HG03571 (cell line): ENCODE results near the gene CASP14.
"Not testable (repeated sequence)": the region's sequence is repeated elsewhere in the genome, so short reads cannot be mapped to it uniquely, and the experiment has no call there.

Experiments used
- ATAC-seq: cut with Tn5 transposase; IDR thresholded peaks from one replicate; pipeline ENCODE4 v1.9.1; 2021; ENCODE audit not compliant: unreplicated experiment

The CASP14 gene

DNA sequence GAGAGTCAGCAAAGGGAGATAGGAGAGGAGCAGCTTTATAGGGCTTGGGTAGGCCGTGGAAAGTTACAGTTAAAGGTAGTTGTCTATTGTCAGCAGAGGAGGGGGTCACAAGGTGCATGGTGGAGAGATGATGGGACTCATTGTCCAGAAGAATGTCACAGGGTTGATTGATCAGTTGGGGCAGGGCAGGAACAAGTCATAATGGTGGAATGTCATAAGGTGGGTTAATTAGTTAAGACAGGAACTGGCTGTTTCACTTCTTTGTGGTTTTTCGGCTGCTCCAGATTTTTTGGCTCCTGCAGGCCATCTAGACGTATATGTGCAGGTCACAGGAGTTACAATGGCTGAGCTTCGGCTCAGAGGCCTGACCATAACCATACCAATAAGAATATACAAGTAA is 21.1 kb downstream of the CASP14 start:
- ATAC-seq: not testable (repeated sequence)

DNA sequence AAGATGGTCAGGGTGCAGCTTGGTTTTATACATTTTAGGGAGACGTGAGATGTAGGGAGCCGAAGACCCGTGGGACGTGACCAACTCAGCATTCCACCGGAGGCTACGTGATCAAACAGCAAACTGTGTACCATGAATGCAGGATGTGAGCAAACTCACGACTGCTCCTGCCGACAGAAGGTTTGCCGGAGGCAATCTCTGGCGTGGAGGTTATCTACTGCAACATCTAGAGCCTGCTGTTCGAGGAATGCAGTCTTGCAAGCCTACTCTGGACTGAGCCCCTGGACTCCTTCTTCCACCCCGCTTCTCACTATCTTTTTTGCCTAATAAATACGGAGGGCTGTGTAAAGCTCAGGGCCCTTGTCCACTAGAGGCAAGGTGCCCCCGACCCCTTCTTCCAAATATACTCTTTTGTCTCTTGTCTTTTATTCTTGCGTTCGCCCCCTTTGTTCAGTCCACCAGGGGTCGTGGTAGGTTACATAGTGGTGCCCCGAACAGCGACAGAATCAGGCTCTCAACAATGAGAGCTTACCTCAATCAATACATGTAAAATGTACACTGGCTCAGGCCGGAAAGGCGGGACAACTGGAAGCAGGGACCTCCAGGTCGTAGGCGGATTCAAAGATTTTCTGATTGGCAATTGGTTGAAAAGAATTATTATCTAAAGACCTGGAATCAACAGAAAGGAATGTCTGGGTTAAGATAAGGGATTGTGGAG is 23.8 kb downstream of the CASP14 start:
- ATAC-seq: no peak

DNA sequence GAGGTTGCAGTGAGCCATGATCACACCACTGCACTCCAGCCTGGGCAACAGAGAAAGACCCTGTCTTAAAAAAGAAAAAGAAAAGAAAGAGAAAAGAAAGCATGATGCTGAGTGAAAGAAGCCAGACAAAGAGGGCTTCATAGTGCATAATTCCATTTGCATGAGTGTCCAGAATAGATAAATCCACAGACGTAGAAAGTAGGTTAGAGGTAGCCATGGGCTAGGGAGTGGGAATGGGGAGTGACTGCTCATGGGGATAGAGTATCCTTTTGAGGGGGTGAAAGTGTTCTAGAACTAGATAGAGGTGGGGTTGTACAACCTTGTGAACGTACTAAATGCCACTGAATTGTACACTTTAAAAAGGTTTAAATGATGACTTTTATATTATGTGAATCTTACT is 25.1 kb downstream of the CASP14 start:
- ATAC-seq: no peak

DNA sequence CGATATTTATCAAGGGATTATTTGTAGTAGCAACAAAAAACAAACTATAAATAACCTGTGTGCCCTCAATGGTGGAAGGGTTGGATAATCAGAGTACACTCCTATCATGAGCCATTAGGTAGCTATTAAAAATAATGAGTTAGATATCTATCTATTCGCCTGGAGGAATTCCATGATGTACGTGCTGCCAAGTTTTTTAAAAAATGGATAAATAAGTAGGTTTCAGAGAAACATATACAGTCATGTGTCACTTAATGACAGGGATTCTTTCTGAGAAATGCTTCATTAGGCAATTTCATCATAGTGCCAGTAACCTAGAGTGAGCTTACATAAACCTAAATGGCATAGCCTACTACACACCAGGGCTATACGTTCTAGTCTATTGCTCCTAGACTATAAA is 26.5 kb downstream of the CASP14 start:
- no peak for ATAC-seq

DNA sequence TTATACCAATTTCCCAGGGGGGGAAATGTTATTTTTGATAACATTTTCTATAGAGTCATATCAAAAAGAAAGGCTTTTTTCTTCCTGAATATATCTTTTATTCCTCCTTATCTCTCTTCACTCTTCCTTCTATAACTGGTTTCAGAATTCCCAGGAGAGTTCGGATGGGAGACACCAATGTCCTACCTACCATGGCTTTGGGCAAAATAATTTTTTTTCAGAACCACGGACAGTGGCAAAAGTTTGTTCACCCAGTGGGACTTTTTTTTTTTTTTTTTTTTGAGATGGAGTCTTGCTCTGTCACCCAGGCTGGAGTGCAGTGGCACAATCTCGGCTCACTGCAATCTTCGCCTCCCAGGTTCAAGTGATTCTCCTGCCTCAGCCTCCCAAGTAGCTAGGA is 30.7 kb downstream of the CASP14 start:
- not testable (repeated sequence) for ATAC-seq

DNA sequence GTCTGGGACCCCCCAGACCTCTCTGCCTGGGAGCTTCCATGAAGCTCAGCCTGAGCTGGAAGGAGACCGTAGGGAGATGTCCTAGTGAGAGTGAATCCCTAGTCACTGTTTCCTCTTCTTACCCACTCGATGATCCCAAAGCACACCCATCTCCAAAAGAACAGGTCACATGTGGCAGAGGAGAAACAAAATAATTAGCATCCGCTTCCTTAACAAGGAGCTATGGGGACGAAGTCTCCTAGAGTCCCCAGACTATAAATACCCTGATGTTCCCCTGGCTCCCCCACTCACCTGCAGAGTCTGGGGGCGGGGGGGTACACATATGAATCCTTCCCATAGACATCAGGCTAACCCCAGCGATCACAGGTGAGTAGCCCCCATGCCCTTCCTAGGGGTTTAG is 32.6 kb downstream of the CASP14 start, which contains the start of gene OR1I1:
Gene OR1I1 (plus strand): TSS at position 301 of the 400 bp plus-strand sequence. CDS start 4,855 bp downstream, outside the sequence.
- no peak for ATAC-seq

DNA sequence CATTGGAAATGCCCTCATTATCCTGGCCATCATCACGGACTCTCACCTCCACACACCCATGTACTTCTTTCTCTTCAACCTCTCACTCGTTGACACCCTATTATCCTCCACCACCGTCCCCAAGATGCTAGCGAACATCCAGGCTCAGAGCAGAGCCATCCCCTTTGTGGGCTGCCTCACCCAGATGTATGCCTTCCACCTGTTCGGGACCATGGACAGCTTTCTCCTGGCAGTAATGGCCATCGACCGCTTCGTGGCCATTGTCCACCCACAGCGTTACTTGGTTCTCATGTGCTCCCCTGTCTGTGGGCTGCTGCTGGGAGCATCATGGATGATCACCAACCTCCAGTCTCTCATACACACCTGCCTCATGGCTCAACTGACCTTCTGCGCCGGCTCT is 37.9 kb downstream of the CASP14 start:
- no peak for ATAC-seq

DNA sequence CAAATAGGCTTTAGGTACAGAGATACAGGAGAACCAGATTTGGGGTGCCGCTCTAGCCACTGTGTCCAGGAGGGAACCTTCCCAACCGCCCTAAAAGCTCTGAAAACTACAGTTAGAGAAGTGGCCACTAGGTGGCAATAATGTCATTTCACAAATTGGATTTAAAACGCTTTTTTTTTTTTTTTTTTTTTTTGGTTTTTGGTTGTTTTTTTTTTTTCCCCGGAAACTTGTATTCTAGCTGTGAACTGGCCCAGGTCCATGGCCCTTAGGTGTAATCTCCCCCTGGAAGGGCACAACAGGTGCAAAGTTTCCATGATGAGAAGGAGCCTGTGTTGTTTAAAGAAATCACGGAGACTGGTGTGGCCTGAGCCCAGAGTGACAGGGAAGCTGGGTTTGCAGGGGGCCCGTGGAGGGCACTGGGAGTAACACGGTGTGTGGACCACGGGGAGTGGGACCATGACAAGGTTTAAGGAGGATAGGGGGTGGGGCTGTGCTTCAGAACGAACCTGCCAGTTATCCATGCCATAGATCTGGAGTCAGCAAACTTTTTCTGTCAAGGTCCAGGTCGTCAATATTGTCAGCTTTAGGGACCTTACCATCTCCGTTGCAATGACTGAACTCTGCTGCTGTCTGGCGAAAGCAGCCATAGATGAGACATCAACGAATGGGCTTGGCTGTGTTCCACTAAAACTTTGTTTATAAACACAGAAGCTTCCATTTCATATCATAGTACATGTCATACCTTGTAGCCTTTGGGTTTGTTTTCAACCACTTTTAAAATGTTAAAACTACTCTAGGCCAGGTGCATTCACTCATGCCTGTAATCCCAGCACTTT is 42.9 kb downstream of the CASP14 start:
- no peak for ATAC-seq

DNA sequence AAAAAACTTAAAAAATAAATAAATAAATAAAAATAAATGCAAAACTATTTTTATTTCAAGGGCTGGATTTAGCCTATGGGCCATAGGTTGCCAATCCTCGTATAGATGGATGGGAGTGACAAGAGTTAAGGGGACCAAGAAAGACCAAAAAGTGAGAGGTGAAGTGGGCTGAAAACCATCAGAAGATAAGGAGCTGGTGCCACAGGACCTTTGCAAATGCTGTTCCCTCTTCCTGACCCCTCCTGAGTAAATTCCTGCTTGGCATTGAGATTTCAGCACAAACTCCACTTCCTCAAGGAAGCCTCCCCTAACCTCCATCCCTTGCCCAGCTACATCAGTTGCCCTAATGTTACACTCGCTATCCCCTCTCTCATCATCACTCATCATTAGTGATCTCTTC is 43.7 kb downstream of the CASP14 start:
- no peak for ATAC-seq

DNA sequence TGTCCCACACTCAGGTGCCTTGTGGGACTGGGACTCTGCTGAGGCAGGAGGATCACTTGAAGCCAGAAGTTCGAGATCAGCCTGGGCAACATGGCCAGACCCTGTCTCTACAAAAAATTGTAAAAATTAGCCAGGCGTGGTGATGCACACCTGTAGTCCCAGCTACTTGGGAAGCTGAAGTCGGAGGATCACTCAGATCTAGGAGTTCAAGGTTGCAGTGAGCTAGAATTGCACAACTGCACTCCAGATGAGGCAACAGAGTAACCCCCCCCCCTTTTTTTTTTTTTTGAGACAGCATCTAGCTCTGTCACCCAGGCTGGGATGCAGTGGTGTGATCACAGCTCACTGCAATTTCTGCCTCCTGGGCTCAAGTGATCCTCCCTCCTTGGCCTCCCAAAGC is 46.9 kb downstream of the CASP14 start:
- ATAC-seq: no peak

DNA sequence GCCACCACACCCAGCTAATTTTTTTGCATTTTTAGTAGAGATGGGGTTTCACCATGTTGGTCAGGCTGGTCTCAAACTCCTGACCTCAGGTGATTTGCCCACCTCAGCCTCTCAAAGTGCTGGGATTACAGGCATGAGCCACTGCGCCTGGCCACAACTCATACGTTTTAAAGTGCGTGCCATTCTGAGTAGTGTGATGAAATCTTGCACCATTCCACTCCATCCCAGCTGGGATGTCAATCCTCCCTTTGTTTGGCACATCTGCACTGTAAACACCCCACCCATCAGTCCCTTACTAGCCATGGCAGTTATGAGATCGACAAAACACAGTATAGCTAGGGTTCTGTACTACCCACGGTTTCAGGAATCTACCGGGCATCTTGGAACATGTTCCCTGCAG is 48.7 kb downstream of the CASP14 start:
- ATAC-seq: not testable (repeated sequence)

DNA sequence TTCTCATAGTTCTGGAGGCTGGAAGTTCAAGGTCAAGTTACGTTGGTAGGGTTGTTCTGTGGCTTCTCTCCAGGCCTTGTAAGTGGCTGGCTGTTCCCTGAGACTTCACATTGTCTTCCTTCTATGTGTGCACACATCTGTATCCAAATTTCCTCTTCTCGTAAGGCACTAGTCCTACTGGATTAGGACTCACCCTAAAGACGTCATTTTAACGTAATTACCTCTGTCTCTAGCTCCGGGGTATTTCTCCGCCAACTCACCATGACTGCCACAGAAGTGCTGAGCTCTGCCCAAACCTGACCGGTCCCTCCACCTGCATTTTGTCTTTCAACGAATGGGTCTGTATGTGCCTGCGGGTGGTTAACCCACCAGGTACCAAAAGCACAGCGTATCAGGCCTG is 49.2 kb downstream of the CASP14 start:
- ATAC-seq: no peak

DNA sequence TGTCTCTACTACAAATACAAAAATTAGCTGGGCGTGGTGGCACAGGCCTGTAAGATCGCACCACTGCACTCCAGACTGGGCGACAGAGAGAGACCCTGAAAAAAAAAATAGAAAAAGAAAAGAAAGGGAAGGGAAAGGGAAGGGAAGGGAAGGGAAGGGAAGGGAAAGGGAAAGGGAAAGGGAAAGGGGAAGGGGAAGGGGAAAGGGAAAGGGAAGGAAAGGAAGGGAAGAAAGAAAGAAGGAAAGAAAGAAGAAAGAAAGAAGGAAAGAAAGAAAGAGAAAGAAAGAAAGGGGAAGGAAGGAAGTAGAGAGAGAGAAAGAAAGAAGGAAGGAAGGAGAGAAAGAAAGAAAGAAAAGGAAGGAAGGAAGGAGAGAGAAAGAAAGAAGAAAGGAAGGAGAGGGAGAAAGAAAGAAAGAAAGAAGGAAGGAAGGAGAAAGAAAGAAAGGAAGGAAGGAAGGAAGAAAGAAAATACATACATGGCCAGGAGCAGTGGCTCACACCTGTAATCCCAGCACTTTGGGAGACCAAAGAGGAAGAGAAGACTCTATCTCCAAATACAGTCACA is 49.8 kb downstream of the CASP14 start:
- ATAC-seq: no peak

DNA sequence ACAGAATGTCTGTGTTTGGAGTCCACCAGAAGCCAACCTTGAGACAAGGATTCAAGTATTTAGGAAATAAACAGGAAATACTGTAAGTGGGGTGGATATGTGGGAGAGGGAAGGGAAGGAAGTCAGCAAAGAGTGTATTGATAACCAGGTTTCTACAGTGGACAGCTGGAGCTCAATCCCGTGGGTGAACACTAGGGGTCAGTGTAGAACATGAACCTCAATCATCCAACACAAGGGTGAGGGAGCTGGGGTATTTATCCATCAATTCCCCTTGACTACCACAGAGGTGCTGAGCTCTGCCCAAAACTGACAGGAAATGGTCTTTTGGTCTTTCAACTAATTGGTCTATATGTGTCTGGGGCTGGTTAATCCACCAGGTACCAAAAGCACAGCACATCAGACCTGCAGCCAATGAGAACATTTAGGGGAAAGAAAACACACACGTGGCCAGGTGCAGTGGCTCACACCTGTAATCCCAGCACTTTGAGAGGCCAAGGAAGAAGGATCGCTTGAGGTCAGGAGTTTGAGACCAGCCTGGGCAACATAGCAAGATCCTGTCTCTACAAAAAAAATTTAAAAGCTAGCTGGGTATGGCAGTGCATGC is 52.3 kb downstream of the CASP14 start:
- no peak for ATAC-seq

DNA sequence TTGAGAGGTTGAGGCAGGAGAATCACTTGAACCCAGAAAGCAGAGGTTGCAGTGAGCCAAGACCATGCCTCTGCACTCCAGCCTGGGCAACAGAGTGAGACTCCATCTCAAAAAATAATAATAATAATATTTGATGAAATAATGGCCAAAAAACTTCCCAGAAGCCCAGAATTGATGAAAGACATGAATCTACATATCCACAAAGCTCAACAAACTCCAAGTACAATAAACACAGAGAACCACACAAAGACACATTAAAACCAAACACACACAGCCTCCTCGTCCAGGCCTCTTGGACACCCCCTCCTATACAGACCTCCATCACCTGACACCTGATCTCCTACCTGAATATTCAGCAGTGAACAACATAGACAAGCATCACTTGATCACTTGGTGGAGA is 54.7 kb downstream of the CASP14 start:
- ATAC-seq: no peak

DNA sequence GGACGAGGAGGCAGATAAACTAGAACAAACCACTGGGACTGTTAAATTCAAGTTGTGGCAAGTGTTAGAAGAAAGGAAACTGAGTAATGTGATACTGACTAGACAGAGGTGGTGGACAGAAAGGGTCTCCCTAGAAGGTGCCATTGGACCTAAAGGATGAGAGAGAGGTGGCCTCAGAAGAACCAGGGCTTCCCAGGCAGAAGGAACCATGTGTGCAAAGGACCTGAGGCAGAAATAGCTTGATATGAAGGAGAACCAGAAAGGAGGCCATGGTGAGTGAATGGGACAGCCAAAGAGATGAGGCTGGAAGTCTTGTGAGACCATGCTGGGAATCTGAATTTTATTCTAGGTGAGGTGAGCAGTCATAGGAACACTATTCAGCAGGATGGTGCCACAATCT is 55.1 kb downstream of the CASP14 start:
- no peak for ATAC-seq

DNA sequence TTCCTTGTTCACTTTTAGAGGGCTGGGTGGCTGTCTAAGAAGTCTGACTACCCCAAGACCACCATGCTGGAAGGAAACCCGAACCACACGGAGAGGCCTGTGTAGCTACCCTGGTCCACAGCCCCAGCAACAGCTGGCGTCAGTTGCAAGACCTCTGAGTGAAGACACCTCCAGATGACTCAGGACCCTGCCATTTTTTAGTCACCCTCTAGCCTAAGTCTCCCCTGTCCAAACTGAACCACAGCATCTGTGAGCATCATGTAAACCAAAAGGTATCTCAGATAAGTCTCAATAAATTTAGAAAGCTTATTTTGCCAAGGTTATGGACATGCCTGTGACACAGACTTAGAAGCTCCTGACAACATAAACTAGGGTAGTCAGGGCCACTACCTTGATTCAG is 55.8 kb downstream of the CASP14 start:
- no peak for ATAC-seq

DNA sequence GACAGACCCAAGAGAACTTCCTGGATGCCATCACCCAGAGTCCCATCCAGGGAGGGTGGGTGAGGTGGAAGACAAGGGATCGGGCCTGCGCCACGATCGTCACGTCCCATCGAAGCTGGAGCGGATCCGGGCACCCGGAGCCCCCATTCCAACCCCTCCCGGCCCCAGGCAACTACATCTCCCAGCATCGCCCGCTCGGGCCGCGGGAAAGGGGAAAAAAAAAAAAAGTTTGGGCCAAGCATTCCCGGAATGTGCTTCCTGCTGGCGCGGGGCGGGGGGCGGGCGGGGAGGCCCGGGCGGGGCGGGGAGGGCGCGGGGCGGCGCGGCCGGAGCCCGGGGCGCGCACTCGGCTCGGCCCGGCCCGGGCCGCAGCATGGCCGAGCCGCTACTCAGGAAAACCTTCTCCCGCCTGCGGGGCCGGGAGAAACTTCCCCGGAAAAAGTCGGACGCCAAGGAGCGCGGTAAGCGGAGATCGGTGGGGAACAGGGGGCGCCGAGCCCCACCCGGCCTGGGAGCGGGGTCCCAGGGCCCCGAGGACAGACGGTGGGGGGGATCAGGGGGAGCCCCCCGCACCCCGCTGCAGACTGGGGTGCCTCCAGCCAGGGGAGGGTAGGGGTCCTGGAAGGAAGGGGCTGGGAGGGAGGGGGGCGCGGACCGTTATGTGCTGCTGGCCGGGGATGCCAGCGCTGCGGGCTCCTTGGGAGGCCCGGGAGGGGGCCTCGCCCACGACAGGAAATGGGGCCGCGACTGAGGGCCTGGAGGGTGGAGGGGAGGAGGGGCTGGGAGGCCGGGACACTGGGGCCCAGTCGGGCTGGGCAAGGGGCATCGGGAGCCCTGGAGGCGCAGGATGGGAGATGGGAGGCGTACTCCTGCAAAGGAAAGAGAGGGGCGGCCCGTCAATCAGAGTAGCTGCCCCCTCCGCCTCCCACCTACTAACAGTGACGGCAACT is 58.1 kb downstream of the CASP14 start, which contains the start of gene SYDE1:
Gene SYDE1 (plus strand): TSS at position 341 of the 950 bp plus-strand sequence. CDS start 33 bp downstream, at position 374.
- no peak for ATAC-seq
